CD4-positive, alpha-beta T cell treated with Interleukin-21 for 1 hour (primary cell): ENCODE results near the gene SMAD4.

Source experiments
- DNase-seq: peaks from one replicate; pipeline ENCODE4 v3.0.0-alpha.2; 2020

The SMAD4 gene

DNA sequence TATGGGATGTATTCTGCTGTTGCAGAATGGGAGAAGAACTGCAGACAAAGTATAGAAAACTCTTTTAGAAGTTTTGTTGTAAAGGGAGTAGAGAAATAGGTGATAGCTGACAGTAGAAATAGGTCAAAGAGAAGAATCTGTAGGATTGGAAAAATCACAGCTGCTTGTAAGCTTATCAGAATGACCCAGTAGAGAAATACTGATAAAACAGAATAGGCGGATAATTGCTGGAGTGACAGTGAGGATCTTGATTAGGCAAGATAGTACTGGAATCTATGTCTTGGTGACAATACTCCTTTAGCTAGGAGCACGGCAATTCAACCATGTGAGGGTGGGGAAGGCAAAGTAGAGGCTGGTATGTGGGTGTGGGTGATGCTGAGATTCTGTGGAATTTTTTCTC is 4.5 kb upstream of the SMAD4 start:
- no peak for DNase-seq

DNA sequence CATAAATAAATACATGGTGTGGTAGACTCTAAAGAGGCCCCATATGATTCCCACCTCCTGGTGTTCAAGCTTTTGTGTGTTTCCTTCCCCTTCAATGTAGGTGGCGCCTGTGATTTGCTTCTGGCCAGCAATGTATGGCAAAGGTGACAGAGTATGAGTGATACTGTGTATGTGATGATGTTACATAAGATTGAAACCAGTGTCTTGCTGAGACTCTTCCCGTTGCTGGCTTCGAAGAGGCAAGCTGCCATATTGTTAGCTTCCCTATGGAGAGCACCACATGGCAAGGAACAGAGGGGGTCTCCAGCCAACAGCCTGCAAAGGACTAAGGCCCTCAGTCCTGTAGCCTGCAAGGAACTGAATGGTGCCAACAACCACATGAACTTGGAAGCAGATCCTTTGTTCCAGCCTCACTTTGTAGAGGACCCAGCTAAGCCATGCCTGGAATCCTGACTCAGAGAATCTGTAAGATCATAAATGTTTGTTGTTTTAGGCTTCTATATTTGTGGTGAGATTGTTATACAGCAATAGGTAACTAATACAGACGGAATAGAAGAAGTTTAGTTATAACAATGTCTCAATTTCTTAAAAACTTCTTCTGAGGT is 1.7 kb upstream of the SMAD4 start:
- DNase-seq: peak; percentile 20

DNA sequence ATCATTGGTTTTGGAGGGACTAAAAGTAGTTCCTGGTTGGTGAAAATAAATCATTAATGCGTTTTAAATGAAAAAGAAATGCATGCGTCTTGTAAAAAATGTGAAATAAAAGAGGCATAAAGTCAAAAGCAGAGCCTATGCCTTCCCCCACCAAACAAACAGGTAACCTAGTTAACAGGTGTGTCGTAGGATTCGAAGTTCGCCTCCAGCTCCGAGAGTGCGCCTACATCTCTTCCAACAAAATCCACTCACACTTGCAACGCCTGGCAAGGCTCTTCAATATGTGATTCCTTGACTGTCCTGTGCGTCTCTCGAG is 677 bp upstream of the SMAD4 start:
- no peak for DNase-seq

DNA sequence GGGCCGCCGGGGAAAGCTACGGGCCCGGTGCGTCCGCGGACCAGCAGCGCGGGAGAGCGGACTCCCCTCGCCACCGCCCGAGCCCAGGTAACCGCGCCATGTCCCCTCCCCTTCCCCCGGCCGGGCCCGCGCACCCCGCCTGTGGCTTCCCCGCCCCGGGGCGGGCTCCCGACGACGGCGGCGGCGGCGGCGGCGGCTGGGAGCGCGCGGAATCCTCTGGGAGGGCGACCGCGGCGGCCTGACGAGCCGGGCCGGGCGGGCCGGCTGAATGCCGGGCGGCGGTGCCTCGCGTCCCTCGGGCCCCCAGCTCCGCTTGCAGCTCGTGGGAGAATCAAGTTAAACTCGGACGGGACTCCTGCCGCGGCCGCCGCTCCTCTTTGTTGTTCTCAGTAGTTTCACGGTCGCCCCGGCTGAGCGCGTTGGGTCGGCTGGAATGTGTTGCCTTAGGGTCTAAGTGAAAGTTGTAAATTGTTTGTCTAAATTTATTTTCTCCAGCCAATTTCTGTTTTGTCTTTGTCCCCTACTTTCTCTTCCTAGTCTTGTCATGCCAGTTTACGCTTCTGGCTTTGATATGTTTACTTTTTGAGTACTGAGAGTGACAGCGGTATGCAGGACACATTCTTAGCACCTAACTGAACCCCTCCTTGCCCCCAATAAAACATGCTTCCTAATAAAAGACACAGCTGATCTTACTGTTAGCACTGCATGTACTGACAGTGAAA is 685 bp downstream of the SMAD4 start:
- peak; percentile 69 for DNase-seq

DNA sequence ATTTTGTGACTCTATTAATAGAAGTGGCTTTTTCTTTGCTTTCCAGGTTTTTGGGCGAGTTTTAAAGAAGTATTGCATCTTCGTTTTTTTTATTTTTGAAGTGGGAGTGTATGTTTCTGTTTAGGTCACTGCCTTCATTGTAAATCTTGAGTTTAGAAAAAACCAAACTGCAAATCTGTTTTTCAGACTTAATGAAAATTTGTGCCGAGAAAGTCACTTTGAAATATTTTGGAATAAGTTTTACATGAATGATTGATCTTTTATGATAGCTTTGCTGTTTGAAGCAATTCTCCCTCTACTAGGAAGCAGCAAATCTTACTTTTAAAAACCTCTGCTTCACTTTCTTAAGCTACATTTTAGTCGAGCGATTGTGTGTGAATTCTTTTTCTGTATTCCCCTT is 2.2 kb downstream of the SMAD4 start:
- DNase-seq: no peak

DNA sequence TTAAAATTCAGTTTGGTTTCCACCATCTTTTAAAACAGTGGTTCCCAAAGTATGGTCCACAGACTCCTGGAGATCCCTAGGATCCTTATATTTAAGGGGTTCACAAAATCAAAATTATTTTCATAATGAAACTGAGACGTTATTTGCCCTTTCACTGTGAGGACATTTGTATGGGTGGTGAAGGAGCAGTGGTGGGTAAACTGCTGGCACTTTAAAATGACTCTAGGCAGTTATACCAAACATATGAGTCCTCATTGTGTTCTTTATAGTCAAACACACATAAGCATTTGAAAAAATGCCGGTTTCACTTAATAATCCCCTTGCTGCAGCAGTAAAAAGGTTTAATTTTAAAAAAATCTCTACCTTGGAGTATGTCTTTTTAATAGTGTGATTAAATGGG is 7.2 kb downstream of the SMAD4 start:
- no peak for DNase-seq

DNA sequence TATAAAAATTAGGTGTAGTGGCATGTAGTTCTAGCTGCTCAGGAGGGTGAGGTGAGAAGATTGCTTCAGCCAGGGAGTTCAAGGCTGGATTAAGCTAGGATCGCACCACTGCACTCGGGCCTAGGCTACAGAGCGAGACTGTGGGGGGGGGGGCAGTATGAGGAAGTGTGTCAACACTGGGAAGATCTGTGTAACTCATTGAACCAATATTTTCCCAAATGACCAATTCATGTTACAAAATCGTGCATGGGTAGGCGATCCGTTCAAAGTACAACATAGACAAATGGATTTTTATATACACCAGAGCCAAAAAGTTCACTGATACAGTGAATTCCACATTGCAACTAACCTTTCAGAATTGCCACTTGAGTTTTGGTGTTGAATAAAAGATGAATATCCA is 8.1 kb downstream of the SMAD4 start:
- no peak for DNase-seq

DNA sequence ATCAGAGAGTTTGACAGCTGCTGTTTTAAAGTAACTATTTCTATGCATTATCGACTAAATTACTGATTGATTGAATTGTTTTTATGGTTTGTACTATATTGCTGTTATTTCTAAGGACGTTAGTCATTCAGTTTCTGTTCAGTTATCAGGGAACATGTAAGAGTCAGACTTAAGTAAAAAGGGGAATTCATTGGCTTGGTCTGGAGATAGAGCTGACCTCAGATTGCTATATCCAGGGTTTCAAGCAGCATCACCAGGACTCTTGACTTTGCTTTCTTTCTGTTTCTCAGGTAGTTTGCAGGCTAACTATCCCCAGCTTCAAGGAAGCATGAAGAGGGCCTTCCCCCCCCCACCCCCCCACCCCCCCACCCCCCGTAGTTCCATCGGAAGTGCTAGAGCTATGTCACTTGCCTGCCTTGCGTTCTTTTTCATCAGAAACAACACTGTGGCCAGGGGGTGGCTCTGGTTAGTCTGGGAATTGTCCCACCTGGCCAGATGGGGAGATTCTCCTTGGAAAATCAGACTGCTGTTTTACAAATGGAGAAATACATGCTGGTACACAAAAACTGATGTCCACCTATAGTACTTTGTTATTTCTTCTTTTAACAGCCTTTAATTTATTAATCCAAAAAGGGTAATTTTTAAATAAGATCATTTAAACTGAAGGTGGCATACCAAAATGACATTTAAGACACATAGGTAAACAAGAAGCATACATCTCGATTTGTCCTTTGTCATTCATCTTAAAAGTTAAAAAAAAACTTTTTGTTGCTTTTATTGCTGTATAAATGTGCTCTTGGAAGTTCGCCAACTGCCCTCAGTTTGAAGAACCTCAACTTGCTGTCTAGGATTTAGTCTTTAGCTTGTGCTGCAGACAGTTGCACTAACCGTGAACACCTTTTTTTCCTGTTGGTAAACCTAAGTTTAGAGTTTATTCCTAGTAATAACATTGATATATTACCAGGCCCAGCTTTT is 9.4 kb downstream of the SMAD4 start:
- no peak for DNase-seq

DNA sequence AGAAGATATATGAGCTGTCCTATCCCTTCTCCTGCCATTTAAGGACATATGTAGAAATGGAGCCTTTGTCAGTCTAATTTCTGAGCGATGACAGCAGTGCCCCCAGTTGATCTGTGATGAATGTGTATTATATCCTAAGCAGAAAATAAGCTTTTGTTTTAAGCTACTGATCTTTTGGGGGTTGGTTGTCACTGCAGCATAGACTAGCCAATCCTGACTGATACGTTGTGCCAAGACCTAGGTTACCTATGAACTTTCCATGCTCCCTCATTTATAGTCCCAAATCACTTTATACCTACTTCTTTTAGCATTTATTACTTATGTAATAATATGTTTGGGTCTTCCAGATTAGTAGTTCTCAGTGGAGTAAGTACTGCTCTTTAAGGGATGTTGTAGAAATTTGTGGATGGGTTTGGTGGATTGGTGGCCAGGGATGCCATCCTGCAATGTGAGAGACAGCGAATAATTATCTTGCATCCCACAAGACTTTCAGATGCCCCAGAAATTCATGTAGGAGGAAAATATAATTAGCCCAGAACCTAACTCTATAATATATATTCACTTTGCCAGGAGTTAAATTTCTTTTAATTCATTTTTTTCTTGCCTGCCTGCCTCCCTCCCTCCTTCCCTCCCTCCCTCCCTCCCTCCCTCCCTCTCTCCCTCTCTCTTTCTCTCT is 11.8 kb downstream of the SMAD4 start:
- DNase-seq: no peak

DNA sequence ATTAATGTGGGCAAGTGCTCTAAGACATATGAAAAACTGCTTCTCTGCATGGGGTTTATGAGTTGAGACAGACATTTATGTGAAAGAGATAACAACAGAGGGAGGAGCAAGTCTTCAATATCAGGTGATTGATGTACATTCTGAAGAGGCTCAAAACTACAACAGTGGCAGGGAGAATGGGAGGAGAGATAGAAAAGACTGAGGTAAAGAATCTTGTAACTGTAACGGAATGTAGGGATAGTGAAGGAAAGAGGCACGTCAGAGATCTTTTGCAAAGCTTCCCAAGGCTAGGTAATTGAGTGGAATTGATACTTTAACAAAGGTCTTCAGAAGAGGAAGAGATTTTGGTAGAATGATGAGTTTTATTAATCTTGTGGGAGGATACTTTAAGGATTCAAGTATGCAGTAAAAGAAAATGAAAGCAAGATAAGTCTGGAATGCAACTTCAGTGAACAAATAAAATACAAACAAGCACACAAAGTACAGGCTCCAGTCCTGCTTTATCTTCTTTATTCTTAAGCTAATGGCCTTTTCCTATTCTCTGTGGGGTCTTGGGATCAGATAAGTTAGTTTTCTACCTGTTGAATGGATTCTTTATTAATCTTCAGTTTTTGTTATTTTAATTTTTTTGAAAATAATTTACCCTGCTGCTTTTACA is 15.0 kb downstream of the SMAD4 start:
- DNase-seq: no peak

DNA sequence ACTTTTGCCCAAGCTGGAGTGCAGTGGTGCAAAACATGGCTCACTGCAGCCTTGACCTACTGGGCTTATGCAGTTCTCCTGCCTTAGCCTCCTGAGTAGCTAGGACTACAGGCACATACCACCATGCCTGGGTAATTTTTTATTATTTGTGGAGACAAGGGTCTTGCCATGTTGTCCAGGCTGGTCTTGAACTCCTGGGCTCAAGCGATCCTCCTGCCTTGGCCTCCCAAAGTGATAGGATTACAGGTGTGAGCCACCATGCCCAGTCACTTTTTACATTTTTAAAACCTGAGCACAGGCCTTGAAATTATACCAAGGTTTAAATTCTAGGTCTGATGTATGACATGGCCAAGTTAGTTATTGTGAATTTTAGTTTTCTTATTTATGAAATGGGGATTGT is 18.2 kb downstream of the SMAD4 start:
- no peak for DNase-seq

DNA sequence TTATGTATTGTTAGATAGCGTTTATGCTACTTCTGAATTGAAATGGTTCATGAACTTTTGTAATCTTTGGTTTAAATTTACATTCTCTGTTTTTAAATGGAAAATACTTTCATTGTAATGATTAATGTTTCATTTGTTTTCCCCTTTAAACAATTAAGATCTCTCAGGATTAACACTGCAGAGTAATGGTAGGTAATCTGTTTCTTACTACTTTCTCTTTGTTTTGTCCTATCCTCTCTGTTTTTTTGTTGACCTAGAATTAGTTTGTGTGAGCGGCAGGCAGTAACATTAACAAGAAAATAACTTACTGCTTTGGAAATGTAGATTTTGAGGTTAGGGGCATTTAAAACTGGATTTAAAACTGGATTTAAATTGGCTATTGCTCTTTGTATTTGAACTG is 19.1 kb downstream of the SMAD4 start:
- DNase-seq: no peak

DNA sequence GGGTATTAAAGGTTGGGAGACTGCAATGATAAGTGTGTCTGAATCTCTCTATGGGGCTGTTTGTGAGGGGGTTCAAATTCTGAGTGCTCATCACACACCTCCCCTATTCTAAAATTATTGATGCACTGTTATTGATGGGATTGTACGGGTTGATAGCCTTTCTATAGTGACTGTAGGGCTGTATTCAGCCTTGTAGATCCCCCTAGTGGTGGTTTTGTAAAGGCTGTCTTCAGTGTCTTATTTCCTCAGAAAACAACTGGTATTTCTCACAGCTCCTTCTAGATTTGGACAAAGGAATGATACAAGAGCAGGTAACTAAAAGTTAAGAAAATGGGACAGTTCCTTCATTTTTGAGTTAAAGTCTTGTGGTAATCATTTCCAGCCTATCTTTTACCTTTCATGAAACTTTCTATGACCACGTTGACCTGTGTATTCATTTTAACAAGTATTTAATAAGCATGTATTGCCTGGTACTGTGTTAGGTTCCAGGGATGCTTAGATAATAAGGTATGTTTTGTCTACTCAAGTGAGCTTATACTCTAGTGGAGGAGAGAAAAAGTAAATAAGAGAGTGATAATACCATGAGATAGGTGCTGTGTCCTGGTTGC is 21.2 kb downstream of the SMAD4 start:
- peak; percentile 70 for DNase-seq

DNA sequence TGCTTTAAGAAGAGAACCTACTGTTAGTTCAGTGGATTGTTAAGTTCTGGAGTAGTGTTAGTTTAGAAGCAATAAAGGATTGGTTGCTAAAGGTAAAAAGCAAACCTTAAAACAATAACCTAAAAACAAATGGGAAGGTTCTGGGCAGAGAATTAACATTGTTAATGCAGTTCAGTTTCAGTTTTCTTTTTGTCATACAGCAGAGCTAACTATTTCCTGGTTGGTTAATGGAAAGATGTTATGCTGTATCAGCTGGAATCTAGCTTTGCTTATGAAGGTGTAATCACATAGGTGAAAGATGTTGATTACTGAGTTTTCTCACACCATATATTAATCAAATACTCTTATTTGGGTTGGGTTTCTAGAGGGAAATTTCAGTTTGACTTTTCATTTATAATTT is 23.8 kb downstream of the SMAD4 start:
- DNase-seq: peak; percentile 20

DNA sequence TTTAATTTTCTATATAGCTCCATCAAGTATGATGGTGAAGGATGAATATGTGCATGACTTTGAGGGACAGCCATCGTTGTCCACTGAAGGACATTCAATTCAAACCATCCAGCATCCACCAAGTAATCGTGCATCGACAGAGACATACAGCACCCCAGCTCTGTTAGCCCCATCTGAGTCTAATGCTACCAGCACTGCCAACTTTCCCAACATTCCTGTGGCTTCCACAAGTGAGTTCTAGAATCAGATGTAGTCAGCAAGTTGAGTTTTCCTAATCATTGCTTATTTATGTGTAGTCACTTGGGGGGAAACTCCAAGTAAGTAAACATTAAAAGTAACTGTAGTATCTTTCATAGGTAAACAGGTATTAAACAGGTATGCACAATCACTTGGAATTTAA is 24.8 kb downstream of the SMAD4 start:
- no peak for DNase-seq

DNA sequence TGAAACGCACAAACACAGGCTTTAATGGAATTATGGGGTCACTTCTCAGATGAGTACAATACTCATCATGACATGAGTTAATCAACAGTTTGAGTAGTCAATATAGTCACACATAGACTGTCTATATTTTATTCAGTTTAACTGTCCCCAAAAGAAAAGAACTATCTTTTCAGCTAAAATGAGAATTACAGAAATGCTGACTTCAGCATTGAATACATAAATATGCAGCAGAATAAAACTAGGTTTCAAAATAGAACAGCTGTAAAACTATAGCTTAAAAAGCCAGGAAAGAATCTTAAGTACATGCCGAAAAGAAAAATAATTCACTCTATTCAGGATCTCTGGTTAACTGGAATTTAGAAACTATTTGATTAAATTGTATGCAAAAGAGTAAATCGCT is 30.0 kb downstream of the SMAD4 start:
- no peak for DNase-seq

DNA sequence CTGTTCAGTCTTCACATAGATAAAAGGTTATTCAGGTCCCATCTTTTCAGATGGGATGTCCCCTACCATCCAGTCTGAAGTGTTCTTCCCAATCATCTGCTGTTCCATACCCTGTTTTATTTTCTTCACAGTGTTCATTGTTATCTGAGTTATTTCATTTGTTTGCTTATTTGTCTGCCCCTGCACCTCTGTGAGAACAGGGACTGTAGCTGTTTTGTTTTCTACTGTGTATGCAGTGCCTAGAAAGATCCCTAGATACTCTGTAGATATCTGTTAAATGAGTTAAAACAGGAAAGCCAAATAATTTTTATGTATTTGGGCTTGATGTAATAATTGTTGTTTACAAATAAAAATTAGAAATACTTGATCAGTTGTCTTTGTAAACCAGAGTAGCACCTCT is 34.2 kb downstream of the SMAD4 start:
- no peak for DNase-seq

DNA sequence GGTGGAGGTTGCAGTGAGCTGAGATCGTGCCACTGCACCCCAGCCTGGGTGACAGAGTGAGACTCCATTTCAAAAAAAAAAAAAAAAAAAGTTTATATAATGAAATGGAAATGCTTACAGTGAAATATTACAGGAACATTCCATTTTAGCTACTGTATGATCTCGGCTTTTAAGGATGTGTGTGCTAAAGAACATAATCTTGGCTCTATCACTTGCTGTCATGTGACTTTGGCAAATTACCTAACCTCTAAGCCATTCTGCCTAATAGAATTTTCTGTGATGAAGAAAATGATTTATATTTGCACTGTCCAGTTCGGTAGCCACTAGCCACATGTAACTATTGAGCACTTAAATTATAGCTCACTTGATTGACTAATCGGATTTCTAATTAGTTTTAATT is 36.3 kb downstream of the SMAD4 start:
- DNase-seq: no peak

DNA sequence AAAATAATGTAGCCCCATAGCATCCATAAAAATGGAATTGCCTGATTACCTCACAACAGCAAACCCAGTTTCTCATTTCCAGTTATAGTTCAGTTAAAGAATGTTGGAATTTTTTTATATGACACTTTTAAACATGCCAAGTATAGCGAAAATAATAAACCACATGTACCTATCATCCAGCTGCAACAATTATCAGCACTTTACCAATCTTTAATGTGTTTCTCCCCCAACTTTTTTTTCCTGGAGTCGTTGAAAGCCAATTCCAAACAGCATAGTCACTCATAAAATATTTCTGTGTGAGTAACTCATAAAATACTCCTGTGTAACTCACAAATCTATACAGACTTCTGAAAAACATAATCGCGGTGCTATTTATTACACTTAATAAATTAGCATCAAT is 38.1 kb downstream of the SMAD4 start:
- no peak for DNase-seq

DNA sequence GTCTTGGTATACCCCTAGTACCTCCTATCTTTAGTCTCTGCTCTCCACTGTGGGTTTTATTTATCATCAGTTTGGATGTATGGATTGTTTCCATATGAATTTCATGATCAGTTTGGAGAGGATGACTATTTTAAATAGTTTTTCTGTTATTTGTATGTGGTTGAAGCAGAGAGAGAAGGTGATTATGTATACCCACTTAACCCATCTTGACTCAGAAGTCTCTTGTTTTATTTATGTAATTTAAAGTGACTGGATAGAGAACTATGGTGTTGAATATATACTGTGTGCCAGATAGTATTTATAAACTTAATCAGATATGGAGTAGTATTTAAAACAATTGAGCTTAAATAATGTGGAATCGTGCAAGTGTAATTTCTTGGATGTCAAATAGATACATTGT is 39.9 kb downstream of the SMAD4 start:
- no peak for DNase-seq

DNA sequence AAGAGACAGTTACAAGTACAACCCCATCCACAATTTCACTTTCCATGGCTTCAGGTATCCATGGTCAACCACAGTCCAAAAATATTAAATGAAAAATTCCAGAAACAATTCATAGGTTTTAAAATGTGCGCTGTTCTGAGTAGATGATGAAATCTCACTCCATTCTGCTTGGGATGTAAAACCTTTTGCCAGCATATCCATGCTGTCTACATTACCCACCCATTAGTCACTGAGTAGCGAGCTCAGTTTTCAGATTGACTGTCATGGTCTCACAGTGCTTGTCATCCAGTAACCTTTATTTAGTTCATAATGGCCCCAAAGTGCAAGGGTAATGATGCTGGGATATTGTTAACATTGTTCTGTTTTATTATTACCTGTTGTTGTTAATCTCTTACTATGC is 40.5 kb downstream of the SMAD4 start:
- no peak for DNase-seq

DNA sequence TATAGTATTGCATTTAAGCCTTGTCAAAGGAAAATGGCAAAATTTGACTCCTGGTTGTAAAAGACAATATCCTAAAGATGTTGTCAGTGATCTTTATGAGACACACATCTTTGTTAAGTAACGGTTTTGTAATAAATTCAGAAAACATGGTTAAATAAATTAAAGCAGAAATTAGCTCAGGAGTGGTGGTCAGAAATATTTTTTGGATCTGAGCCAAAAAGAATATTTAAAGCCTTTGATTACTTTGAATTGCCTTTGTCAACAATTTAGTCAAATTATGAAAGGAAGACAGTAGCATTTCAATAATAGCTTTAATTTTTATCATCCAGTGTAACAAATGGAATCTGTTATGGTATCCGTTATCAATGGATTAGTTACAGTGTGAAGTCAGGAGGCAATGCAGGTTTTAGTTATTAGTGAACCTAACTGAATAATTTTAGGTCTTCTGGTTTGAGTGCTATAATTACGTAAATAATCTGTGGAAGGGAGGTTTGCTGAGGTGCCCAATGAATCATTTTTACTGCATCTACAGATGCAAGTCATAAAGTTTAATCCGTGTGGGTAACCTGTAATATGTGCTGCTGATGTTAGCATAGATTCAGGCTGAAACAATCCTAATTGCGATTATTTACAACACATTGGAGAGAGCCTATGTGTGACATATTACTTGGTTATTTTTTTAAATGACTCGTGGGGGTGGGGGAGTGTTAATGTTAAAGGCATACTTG is 42.7 kb downstream of the SMAD4 start:
- DNase-seq: no peak
